H1 (cell line): Measurements from ENCODE around the gene SEMA5B. TPM values are rescaled to one million over a fixed set of nuclear protein-coding genes. Genes with fewer than 3 reads are reported as not detected.

Source experiments
- CTCF ChIA-PET: fragments of 300-600 bp; sonication (Branson Sonifier 250); formaldehyde crosslinking; loops from one replicate; lab custom pipeline; 2021; ENCODE audit not compliant: partially characterized antibody; lab: Charles Lee
- POLR2A ChIA-PET: fragments of 300-600 bp; sonication (Branson Sonifier 250); formaldehyde crosslinking; loops from one replicate; lab custom pipeline; 2021; ENCODE audit warnings: inconsistent platforms; ENCODE audit not compliant: partially characterized antibody; lab: Charles Lee
- DNase-seq, 2 experiments: peaks; one replicate each; pipeline versions ENCODE4 v3.0.0 to v3.0.0-alpha.2; 2010 to 2022; ENCODE audit warnings: low spot score in 2 of 2, low read depth in 1 of 2, mixed read lengths in 1 of 2
- FAIRE-seq: peaks from 2 replicates; lab custom pipeline; 2011; peaks lifted over from hg19 to GRCh38; lab: Jason Lieb, UNC
- H2AFZ ChIP-seq: 2 replicates; pipeline ENCODE4 v1.8.1; 2012; ENCODE audit warnings: low read length, inconsistent platforms
- H2AK5ac ChIP-seq: 2 replicates; pipeline ENCODE4 v1.6.1; 2013; ENCODE audit warnings: low read depth, low read length
- H2BK120ac ChIP-seq: replicated peaks from 2 replicates; pipeline ENCODE3; 2013; ENCODE audit warnings: low read depth, low read length, inconsistent platforms
- H2BK12ac ChIP-seq: 2 replicates; pipeline ENCODE4 v1.6.1; 2013; ENCODE audit warnings: low read depth, low read length
- H2BK15ac ChIP-seq: 2 replicates; pipeline ENCODE4 v1.6.1; 2013; ENCODE audit warnings: low read length
- H2BK20ac ChIP-seq: 2 replicates; pipeline ENCODE4 v1.6.1; 2013; ENCODE audit warnings: low read length
- H2BK5ac ChIP-seq: 2 replicates; pipeline ENCODE4 v1.6.1; 2013; ENCODE audit warnings: low read depth, low read length
- H3K14ac ChIP-seq: 2 replicates; pipeline ENCODE4 v1.6.1; 2013; ENCODE audit warnings: inconsistent platforms; ENCODE audit not compliant: insufficient read length
- H3K18ac ChIP-seq: 2 replicates; pipeline ENCODE4 v1.6.1; 2013; ENCODE audit warnings: low read length; ENCODE audit errors: extremely low read depth
- H3K23ac ChIP-seq: 2 replicates; pipeline ENCODE4 v1.6.1; 2013; ENCODE audit warnings: inconsistent platforms; ENCODE audit not compliant: insufficient read length
- H3K23me2 ChIP-seq: 2 replicates; pipeline ENCODE4 v1.6.1; 2013; ENCODE audit warnings: low read depth, low read length
- H3K27ac ChIP-seq: 2 replicates; pipeline ENCODE4 v1.6.1; 2011; ENCODE audit warnings: low read depth, low read length, inconsistent platforms
- H3K27me3 ChIP-seq, 4 experiments: replicated peaks in 1 of 4; 1 replicate in 1 of 4; 2 replicates in 3 of 4; pipeline versions ENCODE4 v1.6.1 to v1.8.1; 2011 to 2013; ENCODE audit warnings: low read length in 3 of 4, mild to moderate bottlenecking in 3 of 4, inconsistent platforms in 2 of 4, mixed read lengths in 2 of 4, moderate library complexity in 1 of 4; ENCODE audit not compliant: control insufficient read depth in 3 of 4, insufficient read depth in 3 of 4; ENCODE audit errors: extremely low read depth in 1 of 4
- H3K36me3 ChIP-seq, 4 experiments: 2 replicates each; pipeline versions ENCODE4 v1.6.1 to v1.8.1; 2011 to 2013; ENCODE audit warnings: mild to moderate bottlenecking in 4 of 4, low read length in 3 of 4, moderate library complexity in 2 of 4, control low read depth in 1 of 4, inconsistent platforms in 1 of 4; ENCODE audit not compliant: insufficient read depth in 4 of 4, control insufficient read depth in 2 of 4
- H3K4ac ChIP-seq: replicated peaks from 2 replicates; pipeline ENCODE3; 2013; ENCODE audit warnings: low read length, low read depth, mixed read lengths, inconsistent platforms; ENCODE audit not compliant: insufficient read length
- H3K4me1 ChIP-seq, 4 experiments: replicated peaks in 1 of 4; 1 replicate in 1 of 4; 2 replicates in 3 of 4; pipeline versions ENCODE4 v1.6.1 to v1.8.1; 2011 to 2013; ENCODE audit warnings: low read length in 3 of 4, inconsistent platforms in 2 of 4, mixed read lengths in 1 of 4; ENCODE audit not compliant: insufficient read depth in 4 of 4, control insufficient read depth in 3 of 4
- H3K4me2 ChIP-seq, 2 experiments: 2 replicates each; pipeline versions ENCODE4 v1.6.1 to v1.8.1; 2011 to 2013; ENCODE audit warnings: low read depth in 2 of 2, low read length in 2 of 2, control low read depth in 1 of 2, inconsistent platforms in 1 of 2, mild to moderate bottlenecking in 1 of 2; ENCODE audit not compliant: insufficient read depth in 1 of 2
- H3K4me3 ChIP-seq, 4 experiments: fragments of 200-600, 300-600 bp in 1 of 4; sonication (generic), shearing (Covaris generic), sonication (Bioruptor Twin) in 1 of 4; 2 replicates each; pipeline versions ENCODE4 v1.5.1 to v1.8.1; 2011 to 2016; ENCODE audit warnings: low read length in 4 of 4, low read depth in 3 of 4, control low read depth in 2 of 4, inconsistent platforms in 2 of 4, mild to moderate bottlenecking in 2 of 4, mixed read lengths in 1 of 4, moderate library complexity in 1 of 4; ENCODE audit not compliant: insufficient read depth in 2 of 4; ENCODE audit errors: extremely low read depth in 1 of 4
- H3K56ac ChIP-seq: replicated peaks from 2 replicates; pipeline ENCODE3; 2013; ENCODE audit warnings: low read depth, mild to moderate bottlenecking, mixed read lengths, low read length, inconsistent platforms; ENCODE audit not compliant: insufficient read length
- H3K79me1 ChIP-seq: 2 replicates; pipeline ENCODE4 v1.6.1; 2013; ENCODE audit warnings: low read depth, low read length, control low read depth
- H3K79me2 ChIP-seq, 2 experiments: 2 replicates each; pipeline versions ENCODE4 v1.6.1 to v1.8.1; 2012 to 2013; ENCODE audit warnings: low read length in 2 of 2, mild to moderate bottlenecking in 2 of 2, inconsistent platforms in 1 of 2; ENCODE audit not compliant: insufficient read depth in 2 of 2, control insufficient read depth in 1 of 2
- H3K9ac ChIP-seq, 4 experiments: replicated peaks in 1 of 4; 1 replicate in 1 of 4; 2 replicates in 3 of 4; pipeline versions ENCODE4 v1.6.1 to v1.8.1; 2011 to 2013; ENCODE audit warnings: low read depth in 3 of 4, low read length in 3 of 4, control low read depth in 2 of 4, mild to moderate bottlenecking in 2 of 4, moderate library complexity in 2 of 4, inconsistent platforms in 1 of 4; ENCODE audit errors: extremely low read depth in 1 of 4
- H3K9me3 ChIP-seq, 2 experiments: 2 replicates each; pipeline versions ENCODE4 v1.6.1 to v1.8.1; 2012 to 2013; ENCODE audit warnings: mild to moderate bottlenecking in 2 of 2, moderate library complexity in 2 of 2, control low read depth in 1 of 2, inconsistent platforms in 1 of 2, low read depth in 1 of 2, low read length in 1 of 2, mixed read lengths in 1 of 2; ENCODE audit not compliant: insufficient read depth in 2 of 2
- H4K20me1 ChIP-seq, 2 experiments: replicated peaks in 1 of 2; 2 replicates each; pipeline versions ENCODE3 to v1.8.1; 2011 to 2013; ENCODE audit warnings: inconsistent platforms in 2 of 2, low read length in 2 of 2, mild to moderate bottlenecking in 1 of 2; ENCODE audit not compliant: insufficient read depth in 2 of 2, control insufficient read depth in 1 of 2
- H4K5ac ChIP-seq: 2 replicates; pipeline ENCODE4 v1.6.1; 2013; ENCODE audit warnings: low read length, low read depth, mixed read lengths, inconsistent platforms; ENCODE audit not compliant: insufficient read length
- H4K8ac ChIP-seq: 2 replicates; pipeline ENCODE4 v1.8.0; 2013; ENCODE audit warnings: mild to moderate bottlenecking, moderate library complexity, low read length, inconsistent platforms; ENCODE audit not compliant: insufficient read depth; ENCODE audit errors: extremely low read depth
- H4K91ac ChIP-seq: replicated peaks from 2 replicates; pipeline ENCODE3; 2013; ENCODE audit warnings: low read length, mixed read lengths, inconsistent platforms; ENCODE audit not compliant: insufficient read length
- CTBP2 ChIP-seq: IDR thresholded peaks from 2 replicates; pipeline ENCODE4 v1.7.0; 2011; ENCODE audit warnings: borderline replicate concordance, mild to moderate bottlenecking, moderate library complexity, mixed read lengths, low read length; ENCODE audit not compliant: insufficient read depth, insufficient read length
- HDAC6 ChIP-seq: IDR thresholded peaks from one replicate; pipeline ENCODE4 v1.7.1; 2012; ENCODE audit warnings: low read depth, mild to moderate bottlenecking, inconsistent platforms, low read length, moderate library complexity
- KDM1A ChIP-seq: fragments of 200-600, 300-600 bp; sonication (generic); IDR thresholded peaks from 2 replicates; pipeline ENCODE4 v1.7.1; 2016; ENCODE audit warnings: mild to moderate bottlenecking, low read length, borderline replicate concordance
- MAFK ChIP-seq: IDR thresholded peaks from 2 replicates; pipeline ENCODE4 v1.6.1; 2012; ENCODE audit warnings: low read depth, mild to moderate bottlenecking, improper control_type of control experiment, low read length
- SAP30 ChIP-seq: fragments of 300-600 bp; sonication (generic); IDR thresholded peaks from 2 replicates; pipeline ENCODE4 v1.7.1; 2012; ENCODE audit warnings: low read length, moderate library complexity, mild to moderate bottlenecking, inconsistent platforms; ENCODE audit not compliant: insufficient read depth, insufficient replicate concordance
- SP2 ChIP-seq: IDR thresholded peaks from 2 replicates; pipeline ENCODE4 v1.6.1; 2012; ENCODE audit warnings: mild to moderate bottlenecking, low read length, inconsistent platforms
- WGBS, 2 experiments: shearing (Covaris generic) in 1 of 2; methylation state at CpG; one replicate each; pipeline versions ENCODE4 v1.1.6 to v1.1.7; 2013 to 2015; ENCODE audit warnings: low lambda C conversion rate in 2 of 2, mixed read lengths in 2 of 2, inconsistent platforms in 1 of 2, low coverage in 1 of 2, missing lambda C conversion rate in 1 of 2; ENCODE audit not compliant: insufficient replicate concordance in 2 of 2, insufficient coverage in 1 of 2, insufficient read length in 1 of 2; ENCODE audit errors: extremely low coverage in 1 of 2, missing lambda C conversion rate in 1 of 2; 5-methylcytosine and 5-hydroxymethylcytosine counted together
- polyA plus RNA-seq, 7 experiments: library from polyadenylated mRNA; depleted of rRNA in 3 of 7; stranded (reverse) in 5 of 7; unstranded in 2 of 7; fragments of >200 nt in 5 of 7; fragments of 200-250 nt in 2 of 7; gene quantifications; 1 replicate in 5 of 7; 2 replicates in 1 of 7; 4 replicates in 1 of 7; pipeline versions ENCODE4 v1.2.1 to v1.2.3, GENCODE V29; 2011 to 2013; ENCODE audit warnings: missing spikeins in 2 of 7, mixed read lengths in 2 of 7
- total RNA-seq: library from RNA; stranded (reverse); fragmentation: NEBNext Ultra II Directional; extraction: Animal tissue kit (Norgen Biotek cat#: 25700); gene quantifications from 2 replicates; pipeline ENCODE4 v1.2.1, GENCODE V29; 2021

The SEMA5B gene
- total and polyA plus RNA-seq, 2 of the 8 experiments (the other 6 are each of a cell fraction or from before 2014, with no cell fraction given) = 13.1 to 22.4 TPM

GRCh38 chr3:123005291-123005690, 22.3 kb downstream of the SEMA5B start:
- no peak overlapping the region for H3K27ac ChIP-seq
- H4K20me1 ChIP-seq = peaks cover 0 to 6% of the 10 kb centered on the region in 2 experiments
- no peak overlapping the region for H3K4ac ChIP-seq
- H3K27me3 ChIP-seq = peaks cover 0 to 2% (median 0%) of the 10 kb centered on the region in 4 experiments; a peak in 1 of 7 replicates
- 0 out of 2 replicates have a peak overlapping the region, but pooled peaks have one; percentile 42 for H2BK12ac ChIP-seq
- H2AK5ac ChIP-seq = no peak overlapping the region
- no peak overlapping the region for H4K91ac ChIP-seq
- H3K14ac ChIP-seq = no peak overlapping the region
- no peak overlapping the region for H3K4me3 ChIP-seq
- H3K79me1 ChIP-seq = 0 out of 2 replicates have a peak, but pooled peaks cover 2% of the 10 kb centered on the region
- H3K23me2 ChIP-seq = no peaks in the 10 kb centered on the region
- DNase-seq = no peak
- FAIRE-seq = no peak
- no peak overlapping the region for H3K9ac ChIP-seq
- H3K23ac ChIP-seq = no peak overlapping the region
- H3K9me3 ChIP-seq = no peaks in the 10 kb centered on the region
- ChIA-PET CTCF (interaction anchor here (0.6 to 2.5 kb wide), 4 partner anchors 9 to 63 kb away, joined by 3 to 8 read pairs (median 6); no protein-coding TSS in a partner anchor), POLR2A (no interaction called here)
- no peak overlapping the region for H2BK120ac ChIP-seq
- H3K56ac ChIP-seq = no peak overlapping the region
- H2AFZ ChIP-seq = no peak overlapping the region
- no peak overlapping the region for H3K18ac ChIP-seq
- no peak overlapping the region for H4K5ac ChIP-seq
- no peak overlapping the region for H2BK15ac ChIP-seq
- H4K8ac ChIP-seq = no peak overlapping the region
- H2BK5ac ChIP-seq = no peak overlapping the region; the same call in 1 of the 2 replicates
- no peak overlapping the region for H2BK20ac ChIP-seq
- H3K4me2 ChIP-seq = no peak overlapping the region
- peaks cover 10 to 20% (median 14%) of the 10 kb centered on the region in 4 experiments; a peak in 6 of 7 replicates for H3K4me1 ChIP-seq
- WGBS, 2 experiments = 92% methylated on average over 1 of the region's 1 CpG; no CpG with 5 or more reads in 1 of the 2 experiments
- H3K79me2 ChIP-seq = peaks cover 0 to 7% of the 10 kb centered on the region in 2 experiments; a peak in 1 of 4 replicates
- H3K36me3 ChIP-seq = no peaks in the 10 kb centered on the region
- TF ChIP-seq CTBP2 = no peak
- no peak for TF ChIP-seq MAFK
- TF ChIP-seq KDM1A = 0 out of 2 replicates have a peak, but pooled peaks have one; percentile 31
- TF ChIP-seq SAP30 = no peak
- TF ChIP-seq SP2 = no peak
- no peak for TF ChIP-seq HDAC6
